SU-DHL-6 (cell line): ENCODE results near the gene FAIM.

Experiments used
- EZH2phosphoT487 ChIP-seq: fragments of 200-600 bp; sonication (generic), shearing (Covaris generic); conservative IDR thresholded peaks from 2 replicates; pipeline ENCODE4 v1.6.1; 2018; ENCODE audit warnings: mild to moderate bottlenecking, antibody characterized with exemption, low read length, moderate library complexity, mixed read lengths
- TF ChIP-seq, protein P1 (sequence below): fragments of 200-600 bp; sonication (generic); IDR thresholded peaks from one replicate; pipeline ENCODE4 v1.5.1; 2017; ENCODE audit warnings: antibody characterized with exemption, mild to moderate bottlenecking, low read length, moderate library complexity; ENCODE audit not compliant: insufficient read depth, poor library complexity, severe bottlenecking

DNA sequence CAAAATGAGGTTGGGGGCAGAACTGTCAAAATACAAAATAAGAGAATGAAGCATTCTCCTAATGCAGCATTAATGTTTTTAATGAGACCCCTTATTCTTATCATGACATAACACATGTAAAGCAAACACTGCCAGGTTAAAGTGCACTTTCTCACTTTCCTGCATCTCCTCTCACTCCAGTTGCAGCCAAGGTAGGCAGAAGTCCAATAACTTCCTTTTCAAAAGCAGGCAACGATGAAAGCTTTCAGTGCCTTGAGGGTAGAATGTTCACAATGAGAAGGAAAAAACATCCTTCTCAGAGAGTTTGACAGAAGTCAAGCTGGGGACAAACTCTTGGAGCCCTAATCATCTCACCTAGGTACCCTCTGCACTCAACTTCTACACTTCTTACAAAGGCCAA is 59.5 kb downstream of the FAIM start:
- TF ChIP-seq, protein P1, sequence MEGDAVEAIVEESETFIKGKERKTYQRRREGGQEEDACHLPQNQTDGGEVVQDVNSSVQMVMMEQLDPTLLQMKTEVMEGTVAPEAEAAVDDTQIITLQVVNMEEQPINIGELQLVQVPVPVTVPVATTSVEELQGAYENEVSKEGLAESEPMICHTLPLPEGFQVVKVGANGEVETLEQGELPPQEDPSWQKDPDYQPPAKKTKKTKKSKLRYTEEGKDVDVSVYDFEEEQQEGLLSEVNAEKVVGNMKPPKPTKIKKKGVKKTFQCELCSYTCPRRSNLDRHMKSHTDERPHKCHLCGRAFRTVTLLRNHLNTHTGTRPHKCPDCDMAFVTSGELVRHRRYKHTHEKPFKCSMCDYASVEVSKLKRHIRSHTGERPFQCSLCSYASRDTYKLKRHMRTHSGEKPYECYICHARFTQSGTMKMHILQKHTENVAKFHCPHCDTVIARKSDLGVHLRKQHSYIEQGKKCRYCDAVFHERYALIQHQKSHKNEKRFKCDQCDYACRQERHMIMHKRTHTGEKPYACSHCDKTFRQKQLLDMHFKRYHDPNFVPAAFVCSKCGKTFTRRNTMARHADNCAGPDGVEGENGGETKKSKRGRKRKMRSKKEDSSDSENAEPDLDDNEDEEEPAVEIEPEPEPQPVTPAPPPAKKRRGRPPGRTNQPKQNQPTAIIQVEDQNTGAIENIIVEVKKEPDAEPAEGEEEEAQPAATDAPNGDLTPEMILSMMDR: no peak
- no peak for TF ChIP-seq EZH2phosphoT487
